ENCODE measurements around the gene MUSK.
"Not testable (repeated sequence)": the region's sequence is repeated elsewhere in the genome, so short reads cannot be mapped to it uniquely, and the experiment has no call there.

Gene MUSK

DNA sequence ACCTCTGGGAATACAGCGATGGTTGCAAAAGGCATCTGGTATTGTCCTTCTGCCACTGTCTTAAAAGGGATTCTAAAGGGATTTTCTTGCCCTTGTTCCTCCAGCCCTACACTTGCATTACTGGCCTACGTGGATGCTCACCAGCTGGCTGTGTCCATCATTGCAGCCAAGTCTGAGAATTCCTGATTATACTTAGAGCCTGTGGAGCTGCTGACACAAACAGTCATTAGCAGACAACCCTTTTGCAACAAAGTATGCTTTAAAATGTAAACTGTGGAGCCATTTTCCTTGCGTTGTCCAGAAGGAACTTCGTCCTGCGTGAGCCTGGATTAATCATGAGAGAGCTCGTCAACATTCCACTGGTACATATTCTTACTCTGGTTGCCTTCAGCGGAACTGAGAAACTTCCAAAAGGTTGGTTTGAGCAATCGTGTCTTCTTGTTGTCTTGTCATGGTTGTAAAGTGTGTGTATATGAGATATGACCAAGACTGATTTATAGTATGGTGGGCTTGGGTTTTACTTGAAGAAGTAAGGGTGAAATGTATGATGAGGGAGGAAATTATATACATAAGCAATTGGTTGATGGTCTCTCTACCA is at the start of gene MUSK:
Gene MUSK (plus strand): TSS at position 222 of the 598 bp plus-strand sequence. CDS start 114 bp downstream, at position 336.
- no peak for DNase-seq

DNA sequence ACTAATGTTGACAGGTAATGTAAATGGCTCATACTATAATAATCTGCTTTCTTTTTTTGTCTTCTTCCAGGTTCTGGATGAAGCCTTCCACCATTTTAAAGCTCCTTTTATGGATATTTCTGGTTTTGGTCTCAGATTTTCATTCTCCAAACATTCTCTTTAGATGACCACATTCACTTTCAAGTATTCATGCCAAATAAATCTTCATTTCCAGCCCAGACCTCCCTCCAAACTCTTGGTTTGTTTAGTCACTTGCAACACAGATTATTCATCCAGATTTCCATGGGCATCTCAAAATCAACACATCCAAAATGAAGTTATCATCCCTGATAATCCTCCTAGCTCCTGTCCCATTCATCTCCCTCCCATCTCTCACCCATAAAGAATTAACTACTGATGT is 48.8 kb upstream of the MUSK start:
- no peak for DNase-seq

DNA sequence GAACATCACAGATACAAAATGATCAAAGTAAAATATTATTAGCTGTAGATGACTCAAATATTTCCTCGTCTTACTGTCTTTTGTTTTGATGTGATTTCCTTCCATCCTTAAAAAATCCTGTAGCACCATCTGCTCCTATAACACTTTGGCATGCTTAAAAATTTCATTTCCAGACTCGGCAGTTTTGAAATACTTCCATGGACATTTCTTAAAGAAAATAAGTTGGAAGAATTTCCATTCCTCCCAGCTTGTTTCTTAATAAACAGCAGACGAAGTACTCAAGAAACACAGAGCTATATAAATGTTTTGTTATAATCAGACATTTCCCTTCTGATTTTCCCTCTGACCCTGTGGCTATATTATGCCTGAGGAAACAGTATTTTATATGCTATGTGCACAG is 47.9 kb upstream of the MUSK start:
- no peak for DNase-seq

DNA sequence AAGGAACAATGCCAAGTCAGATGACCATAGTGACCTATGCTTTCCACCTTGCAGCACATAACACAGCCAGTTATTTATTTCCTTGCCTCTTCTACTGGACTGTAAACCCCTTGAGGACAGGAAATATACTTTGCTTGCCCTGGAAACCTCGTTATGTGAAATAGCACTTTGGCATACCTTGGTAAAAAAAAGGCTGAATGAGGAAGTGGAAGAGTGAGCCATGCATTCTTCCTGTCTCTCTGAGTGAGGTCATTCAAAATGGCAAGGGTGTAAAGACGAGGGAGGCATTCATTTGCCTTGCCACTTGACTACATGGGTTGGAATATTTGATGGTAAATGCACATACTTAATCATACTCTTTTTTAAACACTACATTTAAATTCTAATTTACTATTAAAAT is 46.2 kb upstream of the MUSK start:
- DNase-seq: no peak

DNA sequence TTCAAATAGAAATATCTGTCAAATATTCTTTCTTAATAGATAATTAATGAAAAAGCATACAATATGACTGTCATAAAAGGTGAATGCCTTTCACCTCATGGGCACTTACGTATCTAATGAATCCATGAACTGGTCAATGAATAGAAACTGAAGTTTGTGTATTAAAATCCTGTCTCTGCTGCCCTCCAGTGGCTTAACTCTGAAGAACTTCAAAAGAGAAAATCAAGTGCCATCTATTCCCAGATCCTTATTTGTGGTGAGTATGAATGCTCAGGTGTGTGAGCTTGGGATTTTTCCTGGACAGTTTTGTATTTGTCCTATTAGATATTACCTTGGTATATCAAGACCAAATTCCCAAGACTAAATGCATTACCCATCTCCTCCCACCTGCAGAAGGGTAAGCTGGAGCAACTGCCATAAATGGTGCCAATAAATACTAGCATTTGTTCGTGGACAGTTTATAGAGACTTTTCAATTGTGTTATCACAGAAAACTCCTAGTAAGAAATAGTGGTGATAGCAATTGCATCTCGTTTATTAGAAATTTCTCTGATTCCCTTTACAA is 45.0 kb upstream of the MUSK start:
- DNase-seq: no peak

DNA sequence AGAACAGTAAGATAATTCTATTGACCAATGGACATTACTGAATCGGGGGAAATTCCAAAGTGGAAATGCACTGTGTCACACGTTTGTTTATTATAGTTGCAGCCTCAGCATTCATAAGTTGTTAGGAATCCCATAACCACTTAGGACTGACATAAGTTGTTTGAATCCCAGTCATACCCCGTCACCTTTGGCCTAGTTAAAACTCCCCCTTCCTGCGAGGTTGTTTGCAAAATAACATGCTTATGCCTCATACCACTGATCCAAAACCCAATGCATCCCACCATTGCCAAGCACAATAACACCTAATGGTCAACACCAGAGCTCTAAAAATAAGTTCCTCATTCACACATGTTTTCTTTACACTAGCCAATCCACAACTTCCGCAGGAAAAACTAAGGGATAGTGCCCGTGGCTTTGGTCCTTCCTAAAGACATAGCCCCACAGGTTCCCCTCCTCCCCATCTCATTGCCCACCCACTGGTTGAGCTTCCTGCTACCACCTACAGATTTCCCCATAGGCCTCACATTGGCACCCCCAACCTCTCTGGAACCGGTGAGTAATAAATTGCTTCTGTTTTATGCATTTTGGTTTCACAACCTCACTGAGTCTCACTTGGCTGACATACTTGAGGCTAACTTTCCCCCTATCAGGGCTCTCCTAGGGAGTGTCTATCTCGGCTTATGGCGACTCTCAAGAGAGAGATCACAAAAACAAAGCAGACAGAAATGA is 42.3 kb upstream of the MUSK start:
- no peak for DNase-seq

DNA sequence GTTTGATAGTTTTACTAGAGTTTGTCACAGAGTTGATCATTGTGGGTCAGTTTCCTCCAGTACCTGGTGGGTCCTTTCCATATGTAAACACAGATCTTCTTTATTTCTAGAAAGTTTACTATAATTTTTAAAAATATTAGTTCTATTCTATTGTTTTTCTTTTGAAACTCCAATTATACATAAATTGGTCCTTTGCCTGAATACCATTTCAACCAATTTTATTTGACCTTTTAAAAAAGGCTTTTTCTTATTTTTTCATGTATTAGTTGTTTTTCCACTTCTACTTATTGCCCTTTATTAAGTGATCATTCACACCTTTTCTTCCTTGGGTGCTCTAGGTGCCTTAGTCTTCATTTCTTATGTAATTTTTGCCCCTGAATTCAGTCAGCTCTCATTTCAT is 33.0 kb upstream of the MUSK start:
- no peak for DNase-seq

DNA sequence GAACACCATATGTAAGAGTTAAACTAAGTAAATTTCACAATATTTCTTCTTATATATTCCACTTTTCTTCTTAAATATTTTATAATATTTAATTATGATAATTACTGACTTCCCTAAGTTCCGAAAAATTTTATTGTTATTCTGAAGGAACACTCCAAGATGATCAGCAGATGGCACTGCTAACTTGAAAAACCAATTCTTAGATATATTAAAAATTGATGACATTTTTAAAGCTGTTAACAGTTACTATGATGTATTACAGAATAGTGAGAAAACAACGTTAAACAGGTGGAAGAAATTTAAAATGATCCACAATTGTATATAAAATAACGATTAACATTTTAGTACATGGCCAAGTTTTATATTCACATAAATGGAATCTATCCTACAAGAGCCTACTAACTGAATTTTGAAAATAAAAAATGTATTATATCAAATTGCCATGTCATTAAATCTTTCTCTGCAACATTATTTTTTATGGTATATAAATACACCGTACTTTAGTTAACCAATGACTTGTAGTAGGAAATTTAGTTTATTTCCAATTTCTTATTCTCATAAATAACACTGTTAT is 30.1 kb upstream of the MUSK start:
- no peak for DNase-seq

DNA sequence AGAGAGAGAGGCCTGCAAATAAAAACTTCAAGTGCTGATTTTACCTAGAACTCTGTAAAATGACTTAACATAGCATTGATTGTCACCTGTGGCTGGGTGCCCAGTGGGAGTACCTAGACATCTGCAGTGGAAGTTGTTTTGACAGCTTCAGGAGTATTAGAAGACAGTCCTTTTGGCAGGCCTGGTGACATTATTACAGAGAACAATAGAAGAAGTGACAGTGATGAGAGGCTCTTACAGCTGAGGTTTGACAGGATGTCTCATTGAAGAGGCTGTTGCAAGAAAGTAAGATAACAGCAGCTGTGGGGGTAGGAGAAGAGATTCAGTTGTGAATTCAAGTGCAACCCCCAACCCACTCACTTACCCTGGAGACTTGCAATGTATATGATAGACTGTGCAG is 27.9 kb upstream of the MUSK start:
- no peak for DNase-seq

DNA sequence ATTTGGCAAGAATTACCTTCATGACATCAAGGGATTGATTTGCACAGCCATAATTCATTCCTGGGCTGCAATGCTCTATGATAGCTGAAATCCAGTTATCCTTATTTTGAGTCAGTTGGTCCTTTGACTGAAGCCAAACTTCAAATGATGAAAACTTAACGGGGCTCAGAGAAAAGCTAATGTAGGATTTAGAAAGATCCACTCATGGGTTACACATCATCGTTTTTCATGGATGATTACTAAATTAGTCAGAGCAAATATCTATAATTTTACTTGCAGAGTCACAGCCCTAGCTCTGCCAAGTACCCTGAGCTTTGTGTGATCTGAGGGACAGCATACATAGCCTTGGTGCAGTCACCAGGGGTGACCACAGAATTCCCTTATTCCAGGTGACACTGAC is 27.3 kb upstream of the MUSK start:
- no peak for DNase-seq

DNA sequence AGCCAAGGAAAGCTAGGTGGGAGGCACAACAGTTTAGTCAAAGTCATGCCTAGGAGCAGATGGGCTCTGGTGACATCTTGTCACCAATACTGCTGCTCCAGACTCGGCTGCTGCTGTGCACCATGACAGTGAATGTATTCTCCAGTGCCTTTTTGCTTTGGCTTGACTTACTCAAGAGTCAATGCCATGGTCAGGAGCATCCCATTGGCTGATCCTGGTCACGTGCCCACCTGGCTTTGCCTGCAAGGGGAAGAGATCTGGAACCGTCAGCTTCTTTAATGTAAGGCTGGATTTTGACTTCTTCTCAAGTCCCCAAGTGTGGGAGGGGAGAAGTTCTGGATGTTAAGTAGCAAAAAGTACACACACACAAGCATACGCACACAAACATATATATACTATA is 19.9 kb upstream of the MUSK start:
- DNase-seq: no peak

DNA sequence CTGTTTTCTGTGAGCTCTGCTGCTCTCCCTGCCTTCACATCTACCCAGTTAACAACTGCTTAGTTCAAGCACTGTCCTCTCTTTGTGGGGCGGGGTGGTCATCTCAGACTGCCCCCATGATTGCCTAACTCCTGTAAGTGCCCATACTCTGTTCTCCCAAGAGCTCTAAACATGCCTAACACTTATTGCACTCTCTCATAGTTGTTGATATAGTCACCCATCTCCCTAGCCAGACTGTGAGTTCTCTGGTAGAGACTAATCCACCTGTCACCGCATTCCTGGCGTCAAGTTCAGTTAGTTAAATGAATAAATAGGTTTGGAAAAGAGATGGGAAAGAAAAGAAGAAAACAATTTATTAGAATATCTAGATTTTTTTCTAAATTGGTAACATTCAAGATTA is 18.3 kb upstream of the MUSK start:
- no peak for DNase-seq

DNA sequence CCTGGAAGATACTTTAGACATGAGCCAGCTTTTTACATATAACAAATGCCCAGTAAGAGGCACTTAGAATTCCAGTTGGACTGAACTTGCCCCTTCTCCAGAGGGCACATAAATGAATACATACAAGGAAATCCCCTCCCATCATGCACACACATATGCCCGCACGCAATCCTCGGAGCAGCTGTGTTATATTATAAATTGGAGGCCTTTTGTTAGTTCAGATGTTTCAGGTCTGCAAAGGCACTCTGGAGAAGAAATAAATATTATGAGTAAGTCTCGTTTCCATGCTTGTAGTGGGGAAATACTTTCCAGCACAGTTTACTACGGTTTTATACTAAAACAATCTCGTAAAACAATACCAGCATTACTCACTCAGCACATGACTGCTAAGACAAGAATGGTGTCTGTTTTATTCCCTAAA is 17.6 kb upstream of the MUSK start:
- no peak for DNase-seq

DNA sequence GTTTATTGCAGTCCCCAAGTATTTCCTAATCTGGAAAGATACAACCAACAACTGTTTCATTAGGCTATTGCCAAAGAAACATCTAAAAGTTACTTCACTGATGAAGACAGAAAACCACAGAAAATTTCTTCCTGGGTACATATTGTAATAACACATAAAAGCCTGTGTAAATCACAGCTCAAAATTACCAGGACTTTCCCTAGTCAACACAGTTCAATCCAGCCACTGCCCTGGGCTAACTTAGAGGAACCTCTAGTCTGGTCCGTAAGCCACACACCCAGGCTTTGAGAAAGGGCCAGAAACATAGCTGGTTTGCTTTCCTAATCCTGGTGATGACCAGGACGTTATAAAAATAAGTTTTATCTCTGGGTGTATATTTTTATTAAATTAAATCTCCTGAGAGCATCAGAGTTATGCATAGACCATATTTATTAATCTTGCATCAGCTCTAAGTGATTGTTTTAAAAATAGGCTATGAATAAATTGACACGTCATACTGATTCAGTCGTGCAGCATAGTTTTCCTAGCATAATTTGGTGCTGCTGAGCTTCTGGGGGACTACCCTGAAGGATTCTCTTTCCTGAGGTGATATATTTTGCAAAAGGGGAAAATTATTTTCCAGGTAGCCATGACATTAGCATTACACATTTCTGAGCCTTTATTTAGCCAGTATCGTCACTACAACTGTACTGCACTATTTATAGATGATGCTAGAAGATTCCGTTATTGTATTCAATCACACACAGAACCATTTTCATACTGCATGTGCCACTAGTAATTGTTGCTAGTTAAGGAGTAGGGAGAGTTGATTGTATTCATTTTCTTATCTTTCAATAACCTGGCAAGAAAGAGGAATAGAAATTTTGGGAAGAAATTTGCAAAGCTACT is 12.6 kb upstream of the MUSK start:
- DNase-seq: no peak

DNA sequence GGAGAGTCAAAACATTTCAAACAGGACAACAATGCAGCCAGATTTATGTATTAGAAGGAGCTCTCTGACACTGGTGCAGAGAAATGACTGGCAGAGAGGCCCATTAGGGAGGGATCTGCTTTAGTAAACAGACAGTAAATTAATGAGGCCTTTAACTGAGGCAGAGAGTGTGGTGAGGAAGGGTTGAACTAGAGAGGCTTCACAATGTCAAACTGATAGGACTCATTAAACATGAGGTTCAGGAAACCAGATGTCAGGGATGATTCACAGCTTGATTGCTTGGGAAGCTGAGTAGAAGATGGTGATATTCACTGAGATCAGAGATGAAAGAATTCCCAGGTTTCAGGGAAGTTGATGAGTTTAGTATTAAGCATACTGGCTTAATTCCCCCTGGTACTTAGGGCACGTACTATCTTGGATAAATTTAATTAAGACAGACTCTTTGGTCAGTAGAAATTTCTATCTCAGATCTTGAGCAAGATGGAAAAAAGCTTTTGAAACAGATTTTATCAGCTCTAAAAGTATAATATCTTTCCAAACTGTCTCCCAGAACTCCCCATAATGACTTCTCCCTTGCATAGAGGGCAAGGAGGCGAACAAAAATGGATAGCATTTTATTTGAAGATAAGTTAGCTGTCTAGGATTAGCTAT is 8.6 kb upstream of the MUSK start:
- DNase-seq: no peak

DNA sequence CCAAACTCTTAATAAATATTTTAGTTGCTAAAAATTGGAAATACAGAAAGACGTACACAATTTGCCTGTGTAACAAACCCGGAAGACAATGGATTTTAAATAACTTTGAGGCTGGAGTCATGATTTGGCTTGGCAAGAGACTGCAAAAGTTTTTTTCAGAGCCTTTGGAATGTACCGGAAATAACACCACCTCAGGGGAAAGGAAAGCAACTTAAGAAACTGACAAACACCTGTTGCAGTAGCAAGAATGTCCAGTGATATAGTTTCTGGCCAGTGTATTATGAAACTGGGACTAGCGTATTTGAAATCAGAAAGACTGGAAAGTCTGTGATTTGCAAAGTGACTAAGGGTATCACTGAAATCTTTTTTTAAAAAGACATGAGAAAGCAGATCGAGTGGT is 842 bp downstream of the MUSK start:
- DNase-seq: no peak

DNA sequence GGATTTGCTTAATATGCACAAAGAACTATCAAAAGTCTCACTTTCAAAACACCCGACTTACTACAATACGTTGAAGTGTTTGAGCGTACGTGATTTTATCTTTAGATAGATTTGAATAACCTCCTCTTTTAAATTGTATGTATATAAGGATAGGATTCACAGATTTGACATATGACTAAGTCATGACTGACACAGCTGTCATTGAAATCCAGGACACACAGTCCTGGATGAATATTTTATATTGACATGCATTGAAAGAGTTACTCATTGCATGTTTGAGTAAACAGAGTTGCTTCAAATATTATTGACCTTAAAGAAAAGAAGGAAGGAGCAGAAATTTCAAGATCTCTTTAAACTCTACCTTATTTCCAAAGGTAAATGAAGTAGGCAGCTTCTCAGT is 3.3 kb downstream of the MUSK start:
- no peak for DNase-seq

DNA sequence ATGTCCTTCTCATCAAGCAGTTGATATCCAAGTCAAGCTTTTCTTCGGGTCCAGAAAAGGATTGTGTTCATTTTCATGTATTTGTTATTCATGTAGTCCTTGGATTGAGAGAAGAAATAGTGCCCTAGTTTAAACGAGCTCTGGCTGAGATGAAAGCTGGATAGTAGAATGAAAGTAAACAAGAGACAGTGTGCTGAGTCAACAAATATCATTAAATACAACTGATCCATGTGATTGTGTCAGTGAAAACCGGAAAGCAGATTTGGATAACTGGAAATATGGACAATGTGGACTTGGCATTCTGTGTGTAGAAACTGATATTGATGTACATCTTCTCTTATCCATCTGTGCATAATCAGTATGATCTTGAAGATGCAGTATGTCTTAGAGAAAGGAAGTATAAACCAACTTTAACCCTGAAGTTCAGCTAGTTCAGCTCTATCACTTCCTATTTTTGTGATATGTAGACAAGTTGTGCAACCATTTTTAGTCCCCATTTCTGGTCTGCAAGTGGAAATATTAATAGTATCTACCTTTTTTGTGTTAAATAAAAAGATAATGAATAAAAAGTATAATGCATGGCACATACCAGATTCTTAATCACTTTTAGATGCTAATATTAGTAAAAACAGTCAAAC is 4.4 kb downstream of the MUSK start:
- no peak for DNase-seq

DNA sequence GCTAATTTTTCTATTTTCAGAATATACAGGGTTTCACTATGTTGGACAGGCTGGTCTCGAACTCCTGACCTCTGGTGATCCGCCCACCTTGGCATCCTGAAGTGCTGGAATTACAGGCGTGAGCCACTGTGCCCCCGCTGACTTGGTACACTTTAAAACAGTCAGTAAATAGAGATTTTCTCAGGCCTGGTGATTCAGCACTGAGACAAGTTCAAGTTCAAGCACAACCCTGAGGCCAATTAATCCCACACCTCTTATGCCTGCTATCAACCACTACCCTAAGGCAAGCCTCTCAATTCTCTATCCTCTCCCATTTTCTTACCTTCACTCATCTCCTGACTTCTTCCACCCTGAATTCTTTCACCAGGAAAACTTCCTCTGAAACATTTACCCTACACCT is 18.9 kb downstream of the MUSK start:
- no peak for DNase-seq

DNA sequence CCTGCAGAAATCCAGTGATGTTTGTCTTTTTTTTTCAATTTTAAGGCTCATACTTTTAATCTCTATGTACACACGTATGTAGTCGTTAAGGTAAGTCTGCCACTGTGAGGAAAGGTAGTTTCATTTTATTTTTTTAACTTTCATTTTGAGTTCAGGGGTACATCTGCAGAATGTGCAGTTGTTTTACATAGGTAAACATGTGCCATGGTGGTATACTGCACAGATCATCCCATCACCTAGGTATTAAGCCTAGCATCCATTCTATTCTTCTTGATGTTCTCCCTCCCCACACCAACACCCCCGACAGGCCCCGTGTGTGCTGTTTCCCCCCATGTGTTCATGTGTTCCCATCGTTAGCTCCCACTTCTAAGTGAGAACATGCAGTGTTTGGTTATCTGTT is 19.7 kb downstream of the MUSK start:
- DNase-seq: no peak

DNA sequence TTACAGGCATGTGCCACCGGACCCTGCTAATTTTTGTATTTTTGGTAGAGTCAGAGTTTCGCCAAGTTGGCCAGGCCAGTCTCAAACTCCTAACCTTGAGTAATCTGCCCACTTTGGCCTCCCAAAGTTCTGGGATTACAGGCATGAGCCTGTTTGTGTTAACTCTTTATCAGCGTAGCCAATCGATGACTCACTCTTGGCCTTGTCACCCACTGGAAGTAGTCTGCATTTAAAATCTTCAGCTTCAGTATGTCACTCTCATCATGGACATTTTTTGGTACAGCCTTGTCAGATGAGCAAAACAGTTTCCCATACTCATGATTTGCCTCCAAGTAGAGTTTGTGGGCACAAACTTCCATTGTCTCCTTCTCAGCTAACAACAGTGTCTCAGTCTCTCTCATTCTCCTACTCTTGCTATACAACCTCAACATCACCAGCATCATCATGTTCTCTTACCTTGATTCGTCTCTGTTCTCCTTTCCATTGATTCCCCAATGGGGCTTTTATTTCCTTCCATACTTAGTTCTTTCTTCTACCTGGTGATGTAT is 22.5 kb downstream of the MUSK start:
- DNase-seq: no peak

DNA sequence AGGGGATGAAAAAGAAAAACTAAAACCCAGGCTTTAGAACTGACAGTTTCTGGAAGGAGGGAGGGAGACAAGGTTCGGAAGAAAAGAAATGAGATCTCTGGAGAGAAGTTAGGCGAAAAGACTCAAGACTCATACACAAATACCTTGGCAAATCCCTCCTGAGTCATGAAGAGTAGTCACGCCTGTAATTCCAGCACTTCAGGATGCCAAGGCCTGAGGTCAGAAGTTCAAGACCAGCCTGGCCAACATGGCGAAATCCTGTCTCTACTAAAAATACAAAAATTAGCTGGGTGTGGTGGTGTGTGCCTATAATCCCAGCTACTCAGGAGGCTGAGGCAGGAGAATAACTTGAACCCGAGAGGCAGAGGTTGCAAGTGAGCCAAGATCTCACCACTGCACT is 27.3 kb downstream of the MUSK start:
- DNase-seq: not testable (repeated sequence)

Measured in activated naive CD4-positive, alpha-beta T cell (primary cell).